Neutrophil (primary cell): ENCODE measurements around the gene MYBPC3.

Experiments
- H3K27ac ChIP-seq: fragments of 200-600 bp; sonication (generic); 2 replicates; pipeline ENCODE4 v1.5.1; 2016; ENCODE audit warnings: mild to moderate bottlenecking, moderate library complexity
- H3K27me3 ChIP-seq: fragments of 200-600 bp; sonication (generic); 2 replicates; pipeline ENCODE4 v1.6.0; 2016; ENCODE audit warnings: mild to moderate bottlenecking
- H3K36me3 ChIP-seq: fragments of 200-600 bp; sonication (generic); 2 replicates; pipeline ENCODE4 v1.5.1; 2017
- H3K4me1 ChIP-seq, 2 experiments: fragments of 200-600 bp in 1 of 2; sonication (generic) in 1 of 2; 1 replicate in 1 of 2; 2 replicates in 1 of 2; pipeline versions ENCODE4 v1.5.1 to v1.6.1; 2013 to 2016; ENCODE audit warnings: low read depth in 1 of 2, low read length in 1 of 2, mild to moderate bottlenecking in 1 of 2, moderate library complexity in 1 of 2; ENCODE audit not compliant: control insufficient read depth in 1 of 2, insufficient read depth in 1 of 2
- H3K4me3 ChIP-seq, 2 experiments: fragments of 200-600 bp in 1 of 2; sonication (generic) in 1 of 2; 1 replicate in 1 of 2; 2 replicates in 1 of 2; pipeline ENCODE4 v1.5.1; 2013 to 2016; ENCODE audit warnings: low read depth in 1 of 2, low read length in 1 of 2, mild to moderate bottlenecking in 1 of 2, moderate library complexity in 1 of 2
- H3K9me3 ChIP-seq: fragments of 200-600 bp; sonication (generic); 2 replicates; pipeline ENCODE4 v1.5.1; 2016
- TF ChIP-seq, protein P1 (sequence below): fragments of 200-600 bp; sonication (generic); IDR thresholded peaks from 2 replicates; pipeline ENCODE4 v1.5.1; 2016; ENCODE audit warnings: antibody characterized with exemption

The MYBPC3 gene

DNA sequence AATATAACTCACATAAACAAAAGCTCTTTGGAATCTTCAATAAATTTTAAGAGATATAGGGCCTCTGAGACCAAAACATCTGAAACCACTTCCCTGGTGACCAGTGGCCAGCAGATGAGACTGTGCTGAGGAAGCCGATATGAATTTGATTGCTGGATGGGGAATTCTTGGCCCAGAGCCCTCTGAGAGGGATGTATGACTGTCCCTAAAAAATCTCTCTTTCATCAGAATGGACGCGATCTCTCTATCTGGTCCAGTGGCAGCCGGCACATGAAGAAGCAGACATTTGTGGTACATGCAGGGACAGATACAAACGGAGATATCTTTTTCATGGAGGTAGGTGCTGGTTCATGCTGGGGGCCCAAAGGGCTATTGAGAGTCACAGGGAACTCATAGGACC, 37.5 kb downstream of the MYBPC3 start:
- peaks cover 69% of the 10 kb centered on the region for H3K36me3 ChIP-seq
- TF ChIP-seq, protein P1, sequence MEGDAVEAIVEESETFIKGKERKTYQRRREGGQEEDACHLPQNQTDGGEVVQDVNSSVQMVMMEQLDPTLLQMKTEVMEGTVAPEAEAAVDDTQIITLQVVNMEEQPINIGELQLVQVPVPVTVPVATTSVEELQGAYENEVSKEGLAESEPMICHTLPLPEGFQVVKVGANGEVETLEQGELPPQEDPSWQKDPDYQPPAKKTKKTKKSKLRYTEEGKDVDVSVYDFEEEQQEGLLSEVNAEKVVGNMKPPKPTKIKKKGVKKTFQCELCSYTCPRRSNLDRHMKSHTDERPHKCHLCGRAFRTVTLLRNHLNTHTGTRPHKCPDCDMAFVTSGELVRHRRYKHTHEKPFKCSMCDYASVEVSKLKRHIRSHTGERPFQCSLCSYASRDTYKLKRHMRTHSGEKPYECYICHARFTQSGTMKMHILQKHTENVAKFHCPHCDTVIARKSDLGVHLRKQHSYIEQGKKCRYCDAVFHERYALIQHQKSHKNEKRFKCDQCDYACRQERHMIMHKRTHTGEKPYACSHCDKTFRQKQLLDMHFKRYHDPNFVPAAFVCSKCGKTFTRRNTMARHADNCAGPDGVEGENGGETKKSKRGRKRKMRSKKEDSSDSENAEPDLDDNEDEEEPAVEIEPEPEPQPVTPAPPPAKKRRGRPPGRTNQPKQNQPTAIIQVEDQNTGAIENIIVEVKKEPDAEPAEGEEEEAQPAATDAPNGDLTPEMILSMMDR: no peak
- H3K4me1 ChIP-seq: no peaks in the 10 kb centered on the region
- H3K27me3 ChIP-seq: no peaks in the 10 kb centered on the region
- H3K9me3 ChIP-seq: no peaks in the 10 kb centered on the region
- H3K27ac ChIP-seq: no peak overlapping the region
- no peak overlapping the region for H3K4me3 ChIP-seq

DNA sequence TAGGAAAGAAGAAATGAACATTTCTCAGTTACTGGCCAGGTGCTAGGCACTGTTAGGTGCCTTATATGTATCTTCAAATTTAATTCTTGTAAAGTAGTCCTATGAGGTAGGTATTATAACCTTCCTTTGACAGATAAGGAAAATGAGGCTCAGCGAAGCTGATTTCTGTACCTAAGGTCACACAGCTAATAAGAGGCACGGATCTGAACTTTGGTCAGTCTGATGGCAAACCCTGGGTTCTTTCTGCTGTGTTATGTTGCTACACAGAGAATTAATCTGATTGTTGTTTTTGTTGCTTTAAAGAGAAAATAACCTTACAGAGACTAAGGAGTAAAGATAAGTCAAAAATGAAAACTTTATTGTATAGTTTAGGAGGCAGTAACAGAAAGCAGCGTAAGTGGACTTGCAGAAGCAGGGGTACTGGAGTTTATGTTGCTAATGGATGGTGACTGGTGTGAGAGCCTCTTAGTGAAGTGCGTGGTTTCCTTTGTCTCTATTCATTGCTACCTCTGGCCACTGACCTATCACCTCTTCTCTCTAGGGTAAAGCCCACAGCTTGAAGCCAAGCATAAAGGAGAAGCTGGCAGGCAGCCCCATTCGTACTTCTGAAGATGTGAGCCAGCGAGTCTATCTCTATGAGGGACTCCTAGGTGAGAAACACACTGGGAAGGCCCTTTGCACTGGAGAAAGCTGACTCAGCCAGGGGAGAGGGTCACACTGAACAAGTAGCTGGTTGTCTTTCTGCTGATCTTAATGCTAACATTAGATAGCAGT, 44.3 kb downstream of the MYBPC3 start:
- H3K36me3 ChIP-seq: peaks cover 81% of the 10 kb centered on the region
- no peak overlapping the region for H3K27ac ChIP-seq
- no peaks in the 10 kb centered on the region for H3K27me3 ChIP-seq
- H3K9me3 ChIP-seq: no peaks in the 10 kb centered on the region
- TF ChIP-seq, protein P1: no peak
- no peak overlapping the region for H3K4me3 ChIP-seq
- H3K4me1 ChIP-seq: no peaks in the 10 kb centered on the region

DNA sequence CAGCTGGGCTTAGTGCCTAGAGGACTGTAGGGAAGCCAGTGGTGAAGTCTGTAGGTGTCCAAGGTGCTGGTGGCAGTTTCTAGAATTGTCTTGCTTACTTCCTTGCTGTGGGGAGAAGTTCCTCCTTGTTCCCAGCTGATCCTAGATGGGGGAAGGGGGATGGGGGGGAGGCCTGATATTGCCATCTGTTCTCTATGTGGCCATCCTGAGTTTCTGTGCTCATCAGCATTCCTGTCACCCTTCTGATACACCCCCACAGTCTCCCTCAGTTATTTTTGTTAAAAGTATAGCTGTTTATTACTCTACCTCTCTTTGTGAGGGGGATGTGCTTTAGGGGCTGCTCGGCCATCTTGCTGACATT, 46.0 kb downstream of the MYBPC3 start:
- H3K9me3 ChIP-seq: no peaks in the 10 kb centered on the region
- no peaks in the 10 kb centered on the region for H3K4me1 ChIP-seq
- H3K4me3 ChIP-seq: no peak overlapping the region
- peaks cover 74% of the 10 kb centered on the region for H3K36me3 ChIP-seq
- no peaks in the 10 kb centered on the region for H3K27me3 ChIP-seq
- no peak overlapping the region for H3K27ac ChIP-seq
- TF ChIP-seq, protein P1: no peak

DNA sequence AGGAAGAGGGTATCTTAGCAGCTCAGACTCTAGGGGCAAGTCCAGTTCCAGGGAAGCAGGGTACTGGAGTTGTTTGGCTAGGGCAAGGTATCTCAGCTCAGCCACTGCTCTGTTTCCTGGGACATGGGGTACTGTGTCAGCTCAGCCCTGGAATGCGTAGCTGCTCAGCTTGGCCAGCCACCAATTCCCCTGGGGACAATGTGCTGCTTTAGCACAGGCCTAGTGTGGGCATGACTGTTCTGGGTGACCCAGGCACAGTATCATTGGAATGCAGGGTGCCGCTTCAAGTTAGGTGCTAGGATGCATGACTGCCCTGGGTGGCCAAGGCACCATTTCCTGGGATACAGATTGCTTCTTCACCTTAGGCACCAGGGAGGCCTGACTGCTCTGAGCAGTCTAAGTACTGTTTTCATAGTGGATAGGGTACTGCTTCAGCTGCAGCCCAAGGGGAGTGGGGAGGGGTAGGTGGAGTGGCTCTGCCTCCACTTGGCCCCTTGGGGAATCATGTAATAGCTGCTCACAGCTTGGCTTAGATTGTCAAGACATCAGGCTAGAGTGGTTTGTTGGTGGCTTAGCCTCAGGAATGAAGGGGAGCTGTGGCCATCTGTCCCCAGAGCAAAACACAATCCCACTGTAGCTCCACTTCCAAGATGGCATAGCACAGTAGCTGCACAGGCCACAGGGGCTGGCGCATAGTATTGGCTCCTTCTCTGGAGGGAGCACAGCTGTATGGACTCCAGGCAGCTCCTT, 46.6 kb downstream of the MYBPC3 start:
- Histone ChIP-seq H3K36me3 (peaks cover 69% of the 10 kb centered on the region), H3K27ac (no peak overlapping the region), H3K27me3 (no peaks in the 10 kb centered on the region), H3K4me1 (no peaks in the 10 kb centered on the region), H3K4me3 (no peak overlapping the region), H3K9me3 (no peaks in the 10 kb centered on the region)
- TF ChIP-seq, protein P1: no peak

DNA sequence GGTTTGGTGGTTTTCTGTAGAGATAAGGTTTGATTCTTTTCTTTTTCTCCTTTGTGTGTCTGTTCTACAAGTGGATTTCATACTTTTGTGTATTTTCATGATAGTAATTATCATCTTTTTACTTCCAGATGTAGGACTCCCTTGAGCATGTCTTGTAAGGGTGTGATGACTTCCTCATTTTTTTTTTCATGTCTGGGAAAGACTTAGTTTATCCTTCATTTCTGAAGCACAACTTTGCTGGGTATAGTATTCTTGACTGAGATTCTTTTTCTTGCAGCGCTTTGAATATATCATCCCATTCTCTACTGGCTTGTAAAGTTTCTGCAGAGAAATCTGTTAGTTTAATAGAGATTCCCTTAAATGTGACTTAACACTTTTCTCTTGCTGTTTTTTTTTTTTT, 49.6 kb downstream of the MYBPC3 start:
- Histone ChIP-seq H3K27ac (no peak overlapping the region), H3K4me3 (no peak overlapping the region), H3K27me3 (no peaks in the 10 kb centered on the region), H3K9me3 (no peaks in the 10 kb centered on the region), H3K36me3 (peaks cover 54% of the 10 kb centered on the region), H3K4me1 (no peaks in the 10 kb centered on the region)
- TF ChIP-seq, protein P1: no peak
